SK-N-SH (cell line): Measurements from ENCODE around the gene ASS1. TPM values are rescaled to one million over a fixed set of nuclear protein-coding genes. Genes with fewer than 3 reads are reported as not detected.
A peak's percentile ranks its signal among the peaks of the same experiment; 100 is the strongest.

Experiments used
- CTCF ChIA-PET: fragments of 300-600, 350-600 bp; formaldehyde crosslinking; extraction: SDS; loops from one replicate; lab custom pipeline; 2021; lab: Yijun Ruan, JAX
- POLR2A ChIA-PET: fragments of 350-600 bp; sonication (Branson Sonifier 250); formaldehyde crosslinking; extraction: SDS; loops from one replicate; lab custom pipeline; 2020; ENCODE audit warnings: antibody characterized with exemption, inconsistent platforms; lab: Yijun Ruan, JAX
- DNase-seq: peaks from one replicate; pipeline ENCODE4 v3.0.0; 2012
- H2AFZ ChIP-seq: fragments of 200-600 bp; sonication (generic); 2 replicates; pipeline ENCODE4 v1.8.1; 2016; ENCODE audit warnings: antibody characterized with exemption, mild to moderate bottlenecking, low read depth
- H3F3A ChIP-seq: fragments of 200-600 bp; sonication (generic); replicated peaks from 2 replicates; pipeline ENCODE3; 2016; ENCODE audit warnings: antibody characterized with exemption, mild to moderate bottlenecking; ENCODE audit not compliant: insufficient read depth
- H3K27ac ChIP-seq, 2 experiments: fragments of 200-500 bp in 1 of 2; fragments of 200-600 bp in 1 of 2; sonication (Bioruptor generic) in 1 of 2; sonication (generic), shearing (Covaris generic) in 1 of 2; 2 replicates each; pipeline versions ENCODE4 v1.5.1 to v1.6.1; 2014 to 2016; ENCODE audit warnings: low read depth in 2 of 2, inconsistent platforms in 1 of 2, low read length in 1 of 2, mild to moderate bottlenecking in 1 of 2, mixed read lengths in 1 of 2
- H3K27me3 ChIP-seq: fragments of 200-600 bp; sonication (generic), shearing (Covaris generic); 2 replicates; pipeline ENCODE4 v1.6.1; 2016; ENCODE audit warnings: mixed run types; ENCODE audit not compliant: insufficient read depth
- H3K36me3 ChIP-seq, 2 experiments: fragments of 200-500 bp in 1 of 2; fragments of 200-600 bp in 1 of 2; sonication (Bioruptor generic) in 1 of 2; sonication (generic) in 1 of 2; replicated peaks in 1 of 2; 2 replicates each; pipeline versions ENCODE3 to v1.5.1; 2014 to 2016; ENCODE audit warnings: low read length in 1 of 2, mild to moderate bottlenecking in 1 of 2; ENCODE audit not compliant: insufficient read depth in 2 of 2, control insufficient read depth in 1 of 2
- H3K4me1 ChIP-seq, 2 experiments: fragments of 200-500 bp in 1 of 2; fragments of 200-600 bp in 1 of 2; sonication (Bioruptor generic) in 1 of 2; sonication (generic), shearing (Covaris generic) in 1 of 2; 2 replicates each; pipeline versions ENCODE4 v1.5.1 to v1.6.1; 2014 to 2016; ENCODE audit warnings: low read depth in 1 of 2, low read length in 1 of 2, mixed run types in 1 of 2; ENCODE audit not compliant: insufficient read depth in 2 of 2, control insufficient read depth in 1 of 2
- H3K4me2 ChIP-seq: fragments of 200-600 bp; sonication (generic), shearing (Covaris generic); 2 replicates; pipeline ENCODE4 v1.6.1; 2017; ENCODE audit warnings: mixed run types
- H3K4me3 ChIP-seq, 2 experiments: fragments of 200-500 bp in 1 of 2; fragments of 200-600 bp in 1 of 2; sonication (Bioruptor generic) in 1 of 2; sonication (generic), shearing (Covaris generic) in 1 of 2; 2 replicates each; pipeline versions ENCODE4 v1.5.1 to v1.8.1; 2014 to 2016; ENCODE audit warnings: low read depth in 2 of 2, inconsistent platforms in 1 of 2, low read length in 1 of 2, mild to moderate bottlenecking in 1 of 2, mixed read lengths in 1 of 2, moderate library complexity in 1 of 2
- H3K79me2 ChIP-seq: fragments of 200-600 bp; sonication (generic); 2 replicates; pipeline ENCODE4 v1.8.1; 2017; ENCODE audit warnings: mild to moderate bottlenecking; ENCODE audit not compliant: insufficient read depth
- H3K9ac ChIP-seq: fragments of 200-600 bp; sonication (generic); 2 replicates; pipeline ENCODE4 v1.6.1; 2017; ENCODE audit warnings: mixed run types
- H3K9me2 ChIP-seq: fragments of 200-600 bp; sonication (generic); 2 replicates; pipeline ENCODE4 v1.6.1; 2017; ENCODE audit warnings: mixed run types
- H3K9me3 ChIP-seq: fragments of 200-600 bp; sonication (generic); 2 replicates; pipeline ENCODE4 v1.6.1; 2017; ENCODE audit warnings: mixed run types, mild to moderate bottlenecking, moderate library complexity
- H4K20me1 ChIP-seq: fragments of 200-600 bp; sonication (generic); 2 replicates; pipeline ENCODE4 v1.6.1; 2017; ENCODE audit warnings: mild to moderate bottlenecking, mixed run types; ENCODE audit not compliant: insufficient read depth
- ELF1 ChIP-seq: IDR thresholded peaks from 2 replicates; pipeline ENCODE4 v1.4.0; 2012
- EP300 ChIP-seq, 2 experiments: IDR thresholded peaks; 2 replicates each; pipeline versions ENCODE4 v1.4.0 to v1.6.1; 2012; ENCODE audit warnings: borderline replicate concordance in 1 of 2, low read depth in 1 of 2, low read length in 1 of 2
- FOXJ3 ChIP-seq: sonication (generic); formaldehyde crosslinking; IDR thresholded peaks from 2 replicates; pipeline ENCODE4 v1.5.1; 2020; ENCODE audit warnings: mild to moderate bottlenecking, missing genetic modification reagents
- FOXM1 ChIP-seq: IDR thresholded peaks from 2 replicates; pipeline ENCODE4 v1.4.0; 2012; ENCODE audit warnings: low read depth, mild to moderate bottlenecking
- GATA2 ChIP-seq: sonication (generic); formaldehyde crosslinking; IDR thresholded peaks from 2 replicates; pipeline ENCODE4 v1.5.0; 2020; ENCODE audit warnings: mild to moderate bottlenecking, missing genetic modification reagents
- JUND ChIP-seq: IDR thresholded peaks from 2 replicates; pipeline ENCODE4 v1.4.0; 2012
- RCOR1 ChIP-seq: fragments of 150-350 bp; IDR thresholded peaks from 2 replicates; pipeline ENCODE4 v1.6.1; 2017; ENCODE audit warnings: antibody characterized with exemption, low read length
- RFX5 ChIP-seq: IDR thresholded peaks from 2 replicates; pipeline ENCODE4 v1.6.1; 2012; ENCODE audit warnings: mild to moderate bottlenecking, improper control_type of control experiment, low read length
- RXRA ChIP-seq: IDR thresholded peaks from 2 replicates; pipeline ENCODE4 v1.4.0; 2012; ENCODE audit warnings: low read depth, mild to moderate bottlenecking, borderline replicate concordance
- SIN3A ChIP-seq: IDR thresholded peaks from 2 replicates; pipeline ENCODE4 v1.6.1; 2012; ENCODE audit warnings: low read depth, mild to moderate bottlenecking, low read length, moderate library complexity, borderline replicate concordance
- SMC3 ChIP-seq: IDR thresholded peaks from 2 replicates; pipeline ENCODE4 v1.6.1; 2012; ENCODE audit warnings: low read depth, low read length, improper control_type of control experiment
- TAF1 ChIP-seq: IDR thresholded peaks from 2 replicates; pipeline ENCODE4 v1.6.1; 2012; ENCODE audit warnings: low read depth, mild to moderate bottlenecking, low read length, moderate library complexity, borderline replicate concordance
- TCF12 ChIP-seq: IDR thresholded peaks from 2 replicates; pipeline ENCODE4 v1.4.0; 2012
- TEAD4 ChIP-seq: IDR thresholded peaks from 2 replicates; pipeline ENCODE4 v1.4.0; 2012; ENCODE audit warnings: mild to moderate bottlenecking, borderline replicate concordance; ENCODE audit not compliant: insufficient read depth
- YY1 ChIP-seq: IDR thresholded peaks from 2 replicates; pipeline ENCODE4 v1.4.0; 2012; ENCODE audit warnings: low read depth, mild to moderate bottlenecking
- ZBTB33 ChIP-seq: IDR thresholded peaks from 2 replicates; pipeline ENCODE4 v1.4.0; 2012; ENCODE audit warnings: low read depth, borderline replicate concordance
- WGBS: methylation state at CpG from one replicate; pipeline ENCODE4 v1.1.6; 2017; ENCODE audit warnings: low lambda C conversion rate; 5-methylcytosine and 5-hydroxymethylcytosine counted together
- polyA plus RNA-seq, 3 experiments: library from polyadenylated mRNA; depleted of rRNA; stranded (reverse); fragments of >200 nt; gene quantifications; 2 replicates each; pipeline ENCODE4 v1.2.3, GENCODE V29; 2012
- TF ChIP-seq, protein P1 (sequence below): fragments of 200-600 bp; sonication (generic); IDR thresholded peaks from 2 replicates; pipeline ENCODE4 v1.6.1; 2017; ENCODE audit warnings: antibody characterized with exemption, mild to moderate bottlenecking, moderate library complexity

Gene ASS1
- polyA plus RNA-seq, 1 of the 3 experiments (the other 2 are of a cell fraction): 0.59 TPM

DNA sequence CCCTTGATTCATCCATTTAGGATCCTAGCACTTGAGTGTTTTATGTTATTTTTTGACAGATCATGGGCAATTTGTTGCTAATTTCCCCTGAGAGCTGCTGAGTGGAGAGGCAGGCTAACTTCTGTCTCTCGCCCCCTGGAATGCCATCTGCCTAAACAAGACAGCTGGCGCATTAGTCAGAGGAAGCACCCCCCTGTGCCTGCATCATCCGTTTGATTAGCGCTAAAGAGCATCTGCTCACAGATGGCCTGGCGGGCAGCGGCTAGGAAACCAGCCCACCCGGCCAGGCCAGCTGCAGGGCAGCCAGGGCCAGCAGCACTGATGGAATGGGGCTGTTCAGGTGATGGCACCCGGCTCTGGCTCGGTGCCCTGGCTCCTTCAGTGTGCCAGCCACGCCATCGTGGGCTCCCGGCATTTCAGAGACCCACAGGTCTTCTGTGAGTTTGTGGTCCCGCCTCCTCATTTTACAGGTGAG, 22.9 kb upstream of the ASS1 start (continued):
- 0 out of 2 replicates have a peak, but pooled peaks have one; percentile 17 for TF ChIP-seq FOXM1
- TF ChIP-seq TCF12: peak; percentile 100
- TF ChIP-seq SIN3A: no peak; the same call in 1 of the 2 replicates
- TF ChIP-seq RCOR1: peak; percentile 100
- TF ChIP-seq, all 33 proteins: peak for 15

GRCh38 chr9:130422546-130422945, 22.2 kb upstream of the ASS1 start:
- no peaks in the 10 kb centered on the region for H3K36me3 ChIP-seq
- CTCF ChIA-PET: interaction anchor here (0.9 to 2.2 kb wide), 8 partner anchors 11 to 158 kb away, joined by 3 to 8 read pairs (median 5); no protein-coding TSS in a partner anchor

More at GRCh38 chr9:130422546-130422945, 22.2 kb upstream of the ASS1 start:
- WGBS: 74% methylated on average over 5 of the region's 10 CpGs
- no peak overlapping the region for H2AFZ ChIP-seq
- no peak overlapping the region for H3K4me3 ChIP-seq
- peaks cover 21 to 61% of the 10 kb centered on the region in 2 experiments for H3K4me1 ChIP-seq
- no peaks in the 10 kb centered on the region for H3K9me3 ChIP-seq
- peak overlapping the region in 1 of 2 experiments; percentile 91; a peak in 2 of 4 replicates for H3K27ac ChIP-seq
- peaks cover 6% of the 10 kb centered on the region for H3F3A ChIP-seq
- no peak overlapping the region for H3K4me2 ChIP-seq
- TF ChIP-seq TCF12 (no peak), TAF1 (no peak), RFX5 (no peak), JUND (no peak), GATA2 (CRISPR knock-in tag) (no peak), SMC3 (no peak), ELF1 (no peak), EP300 (IDR thresholded peaks at IDR 0.05; ENCODE audit: borderline replicate concordance in 1 of 2, low read depth in 1 of 2, low read length in 1 of 2) (no peak), ZBTB33 (no peak), FOXJ3 (CRISPR knock-in tag) (no peak), TEAD4 (no peak), RXRA (no peak), YY1 (no peak)
- TF ChIP-seq, protein P1, sequence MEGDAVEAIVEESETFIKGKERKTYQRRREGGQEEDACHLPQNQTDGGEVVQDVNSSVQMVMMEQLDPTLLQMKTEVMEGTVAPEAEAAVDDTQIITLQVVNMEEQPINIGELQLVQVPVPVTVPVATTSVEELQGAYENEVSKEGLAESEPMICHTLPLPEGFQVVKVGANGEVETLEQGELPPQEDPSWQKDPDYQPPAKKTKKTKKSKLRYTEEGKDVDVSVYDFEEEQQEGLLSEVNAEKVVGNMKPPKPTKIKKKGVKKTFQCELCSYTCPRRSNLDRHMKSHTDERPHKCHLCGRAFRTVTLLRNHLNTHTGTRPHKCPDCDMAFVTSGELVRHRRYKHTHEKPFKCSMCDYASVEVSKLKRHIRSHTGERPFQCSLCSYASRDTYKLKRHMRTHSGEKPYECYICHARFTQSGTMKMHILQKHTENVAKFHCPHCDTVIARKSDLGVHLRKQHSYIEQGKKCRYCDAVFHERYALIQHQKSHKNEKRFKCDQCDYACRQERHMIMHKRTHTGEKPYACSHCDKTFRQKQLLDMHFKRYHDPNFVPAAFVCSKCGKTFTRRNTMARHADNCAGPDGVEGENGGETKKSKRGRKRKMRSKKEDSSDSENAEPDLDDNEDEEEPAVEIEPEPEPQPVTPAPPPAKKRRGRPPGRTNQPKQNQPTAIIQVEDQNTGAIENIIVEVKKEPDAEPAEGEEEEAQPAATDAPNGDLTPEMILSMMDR: no peak
- H3K9me2 ChIP-seq: no peaks in the 10 kb centered on the region
- H3K9ac ChIP-seq: no peak overlapping the region
- H3K79me2 ChIP-seq: no peaks in the 10 kb centered on the region
- no peaks in the 10 kb centered on the region for H4K20me1 ChIP-seq
- POLR2A ChIA-PET: interaction anchor here (0.9 to 1.5 kb wide), 2 partner anchors 31 kb away, joined by 3 read pairs; no protein-coding TSS in a partner anchor
- no peaks in the 10 kb centered on the region; the same call in 1 of the 2 replicates for H3K27me3 ChIP-seq
- no peak for DNase-seq
